Measurements from ENCODE around the gene DUS2.
"Not testable (repeated sequence)": the region's sequence is repeated elsewhere in the genome, so short reads cannot be mapped to it uniquely, and the experiment has no call there.

Gene DUS2

GRCh38 chr16:67988675-67989074 is 34.4 kb upstream of the DUS2 start:
- Histone ChIP-seq H3K4me1 (ENCODE audit: control insufficient read depth, insufficient read depth, low read length) (no peaks in the 10 kb centered on the region), H3K36me3 (ENCODE audit: control insufficient read depth, insufficient read depth, low read length) (no peaks in the 10 kb centered on the region), H3K4me3 (ENCODE audit: low read length) (no peak overlapping the region), H3K9me3 (ENCODE audit: control insufficient read depth, insufficient read depth, low read length) (no peaks in the 10 kb centered on the region), H3K27ac (ENCODE audit: low read length) (no peak overlapping the region), H3K27me3 (ENCODE audit: control insufficient read depth, insufficient read depth, low read length) (no peaks in the 10 kb centered on the region)
- no CpG with 5 or more reads among the region's 3 CpGs for WGBS (ENCODE audit: insufficient coverage, insufficient read length)
- no peak for DNase-seq (ENCODE audit: low read depth, low spot score)

GRCh38 chr16:67989322-67990017 is 33.6 kb upstream of the DUS2 start:
- H3K27me3 ChIP-seq (ENCODE audit: control insufficient read depth, insufficient read depth, low read length), result no peaks in the 10 kb centered on the region
- H3K4me1 ChIP-seq (ENCODE audit: control insufficient read depth, insufficient read depth, low read length), result no peaks in the 10 kb centered on the region
- DNase-seq (ENCODE audit: low read depth, low spot score), result no peak
- no peaks in the 10 kb centered on the region for H3K9me3 ChIP-seq (ENCODE audit: control insufficient read depth, insufficient read depth, low read length)
- H3K27ac ChIP-seq (ENCODE audit: low read length), result no peak overlapping the region
- no CpG with 5 or more reads among the region's 8 CpGs for WGBS (ENCODE audit: insufficient coverage, insufficient read length)
- no peak overlapping the region for H3K4me3 ChIP-seq (ENCODE audit: low read length)
- no peaks in the 10 kb centered on the region for H3K36me3 ChIP-seq (ENCODE audit: control insufficient read depth, insufficient read depth, low read length)

- no peak for DNase-seq (ENCODE audit: low read depth, low spot score)
- no peaks in the 10 kb centered on the region for H3K27me3 ChIP-seq (ENCODE audit: control insufficient read depth, insufficient read depth, low read length)
- WGBS (ENCODE audit: insufficient coverage, insufficient read length), result no CpG with 5 or more reads among the region's 6 CpGs
- no peak overlapping the region for H3K4me3 ChIP-seq (ENCODE audit: low read length)
- no peaks in the 10 kb centered on the region for H3K36me3 ChIP-seq (ENCODE audit: control insufficient read depth, insufficient read depth, low read length)
- H3K9me3 ChIP-seq (ENCODE audit: control insufficient read depth, insufficient read depth, low read length), result no peaks in the 10 kb centered on the region
- H3K27ac ChIP-seq (ENCODE audit: low read length), result no peak overlapping the region
- no peaks in the 10 kb centered on the region for H3K4me1 ChIP-seq (ENCODE audit: control insufficient read depth, insufficient read depth, low read length)
Observed at GRCh38 chr16:67990018-67990386, 33.1 kb upstream of the DUS2 start.

- Histone ChIP-seq H3K27ac (ENCODE audit: low read length) (no peak overlapping the region), H3K4me3 (ENCODE audit: low read length) (no peak overlapping the region), H3K36me3 (ENCODE audit: control insufficient read depth, insufficient read depth, low read length) (no peaks in the 10 kb centered on the region), H3K4me1 (ENCODE audit: control insufficient read depth, insufficient read depth, low read length) (no peaks in the 10 kb centered on the region), H3K9me3 (ENCODE audit: control insufficient read depth, insufficient read depth, low read length) (no peaks in the 10 kb centered on the region), H3K27me3 (ENCODE audit: control insufficient read depth, insufficient read depth, low read length) (no peaks in the 10 kb centered on the region)
- WGBS (ENCODE audit: insufficient coverage, insufficient read length), result no CpG with 5 or more reads among the region's 20 CpGs
- no peak for DNase-seq (ENCODE audit: low read depth, low spot score)
Observed at GRCh38 chr16:67992661-67993206, 30.4 kb upstream of the DUS2 start.

- Histone ChIP-seq H3K9me3 (ENCODE audit: control insufficient read depth, insufficient read depth, low read length) (no peaks in the 10 kb centered on the region), H3K27ac (ENCODE audit: low read length) (no peak overlapping the region), H3K4me3 (ENCODE audit: low read length) (no peak overlapping the region), H3K36me3 (ENCODE audit: control insufficient read depth, insufficient read depth, low read length) (no peaks in the 10 kb centered on the region), H3K4me1 (ENCODE audit: control insufficient read depth, insufficient read depth, low read length) (no peaks in the 10 kb centered on the region), H3K27me3 (ENCODE audit: control insufficient read depth, insufficient read depth, low read length) (no peaks in the 10 kb centered on the region)
- DNase-seq (ENCODE audit: low read depth, low spot score), result no peak
- no CpG with 5 or more reads among the region's 39 CpGs for WGBS (ENCODE audit: insufficient coverage, insufficient read length)
Observed at GRCh38 chr16:67993207-67994039, 29.7 kb upstream of the DUS2 start.

- H3K4me1 ChIP-seq (ENCODE audit: control insufficient read depth, insufficient read depth, low read length); H3K9me3 ChIP-seq (ENCODE audit: control insufficient read depth, insufficient read depth, low read length); H3K27me3 ChIP-seq (ENCODE audit: control insufficient read depth, insufficient read depth, low read length); DNase-seq (ENCODE audit: low read depth, low spot score); H3K36me3 ChIP-seq (ENCODE audit: control insufficient read depth, insufficient read depth, low read length); H3K27ac ChIP-seq (ENCODE audit: low read length); H3K4me3 ChIP-seq (ENCODE audit: low read length): not testable (repeated sequence)
- WGBS (ENCODE audit: insufficient coverage, insufficient read length), result no CpG with 5 or more reads among the region's 6 CpGs
Observed at GRCh38 chr16:67994040-67994408, 29.1 kb upstream of the DUS2 start.

GRCh38 chr16:67995423-67995822 is 27.7 kb upstream of the DUS2 start:
- no peaks in the 10 kb centered on the region for H3K4me1 ChIP-seq (ENCODE audit: control insufficient read depth, insufficient read depth, low read length)
- no peaks in the 10 kb centered on the region for H3K27me3 ChIP-seq (ENCODE audit: control insufficient read depth, insufficient read depth, low read length)
- H3K9me3 ChIP-seq (ENCODE audit: control insufficient read depth, insufficient read depth, low read length), result no peaks in the 10 kb centered on the region
- no peak for DNase-seq (ENCODE audit: low read depth, low spot score)
- H3K4me3 ChIP-seq (ENCODE audit: low read length), result no peak overlapping the region
- no peaks in the 10 kb centered on the region for H3K36me3 ChIP-seq (ENCODE audit: control insufficient read depth, insufficient read depth, low read length)
- no CpG with 5 or more reads among the region's 5 CpGs for WGBS (ENCODE audit: insufficient coverage, insufficient read length)
- H3K27ac ChIP-seq (ENCODE audit: low read length), result no peak overlapping the region

- Histone ChIP-seq H3K27me3 (ENCODE audit: control insufficient read depth, insufficient read depth, low read length) (no peaks in the 10 kb centered on the region), H3K4me1 (ENCODE audit: control insufficient read depth, insufficient read depth, low read length) (no peaks in the 10 kb centered on the region), H3K27ac (ENCODE audit: low read length) (no peak overlapping the region), H3K36me3 (ENCODE audit: control insufficient read depth, insufficient read depth, low read length) (no peaks in the 10 kb centered on the region), H3K9me3 (ENCODE audit: control insufficient read depth, insufficient read depth, low read length) (no peaks in the 10 kb centered on the region), H3K4me3 (ENCODE audit: low read length) (no peak overlapping the region)
- DNase-seq (ENCODE audit: low read depth, low spot score), result no peak
- WGBS (ENCODE audit: insufficient coverage, insufficient read length), result no CpG with 5 or more reads among the region's 5 CpGs
Observed at GRCh38 chr16:67996666-67997065, 26.4 kb upstream of the DUS2 start.

GRCh38 chr16:67998231-67998778 is 24.8 kb upstream of the DUS2 start:
- no CpG with 5 or more reads among the region's 36 CpGs for WGBS (ENCODE audit: insufficient coverage, insufficient read length)
- H3K4me3 ChIP-seq (ENCODE audit: low read length); H3K36me3 ChIP-seq (ENCODE audit: control insufficient read depth, insufficient read depth, low read length); H3K9me3 ChIP-seq (ENCODE audit: control insufficient read depth, insufficient read depth, low read length); H3K4me1 ChIP-seq (ENCODE audit: control insufficient read depth, insufficient read depth, low read length); H3K27ac ChIP-seq (ENCODE audit: low read length); H3K27me3 ChIP-seq (ENCODE audit: control insufficient read depth, insufficient read depth, low read length); DNase-seq (ENCODE audit: low read depth, low spot score): not testable (repeated sequence)

- H3K36me3 ChIP-seq (ENCODE audit: control insufficient read depth, insufficient read depth, low read length); H3K4me1 ChIP-seq (ENCODE audit: control insufficient read depth, insufficient read depth, low read length); H3K27me3 ChIP-seq (ENCODE audit: control insufficient read depth, insufficient read depth, low read length); DNase-seq (ENCODE audit: low read depth, low spot score); H3K9me3 ChIP-seq (ENCODE audit: control insufficient read depth, insufficient read depth, low read length); H3K4me3 ChIP-seq (ENCODE audit: low read length); H3K27ac ChIP-seq (ENCODE audit: low read length): not testable (repeated sequence)
- WGBS (ENCODE audit: insufficient coverage, insufficient read length), result no CpG with 5 or more reads among the region's 18 CpGs
Observed at GRCh38 chr16:67998779-67999688, 24.1 kb upstream of the DUS2 start, which contains the start of gene DPEP2. Gene DPEP2 (minus strand): TSS chr16:67999484. CDS start chr16:67993212, 6,272 bp downstream.
